GM19025 (cell line): ENCODE results near the gene ENTPD6.

Source experiments
- ATAC-seq: cut with Tn5 transposase; IDR thresholded peaks from one replicate; pipeline ENCODE4 v1.9.1; 2021; ENCODE audit warnings: mild to moderate bottlenecking, low read depth, moderate library complexity; ENCODE audit not compliant: unreplicated experiment

Gene ENTPD6

DNA sequence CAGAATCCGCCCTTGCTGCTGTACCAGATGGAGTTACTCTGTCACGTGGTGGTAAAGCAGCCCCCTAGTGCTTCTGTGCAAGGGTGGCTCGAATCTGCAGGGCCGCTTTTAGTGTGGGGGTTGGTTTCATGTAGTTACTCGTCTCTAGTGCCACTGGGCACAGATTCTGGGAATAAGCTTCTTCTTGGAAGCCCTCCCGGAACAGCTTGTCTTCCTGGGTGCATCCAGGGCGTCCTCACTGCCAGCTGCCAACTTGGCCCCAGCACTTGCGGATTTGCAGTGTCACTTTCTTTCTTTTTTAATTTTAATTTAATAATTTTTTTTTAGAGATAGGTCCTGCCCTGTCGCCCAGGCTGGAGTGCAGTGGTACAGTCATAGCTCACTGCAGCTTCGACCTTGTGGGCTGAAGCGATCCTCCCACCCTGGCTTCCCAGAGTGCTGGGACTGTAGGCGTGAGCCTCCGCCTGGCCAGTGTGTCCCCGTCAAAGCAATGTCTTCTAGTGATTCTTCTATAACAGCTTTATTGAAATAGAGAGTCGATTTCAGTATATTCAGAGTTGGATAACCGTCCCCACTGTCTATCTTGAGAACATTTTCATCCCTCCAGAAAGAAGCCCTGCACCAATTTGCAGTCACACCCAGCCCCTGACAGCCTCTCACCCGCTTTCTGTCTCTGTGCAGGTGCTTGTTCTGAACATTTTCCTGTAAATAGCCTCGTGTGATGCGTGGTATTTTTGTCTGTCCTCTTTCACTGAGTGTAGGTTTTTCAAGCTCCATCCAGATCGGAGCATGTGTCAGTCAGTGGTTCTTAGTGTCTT, 78.2 kb downstream of the ENTPD6 start:
- ATAC-seq, result no peak

DNA sequence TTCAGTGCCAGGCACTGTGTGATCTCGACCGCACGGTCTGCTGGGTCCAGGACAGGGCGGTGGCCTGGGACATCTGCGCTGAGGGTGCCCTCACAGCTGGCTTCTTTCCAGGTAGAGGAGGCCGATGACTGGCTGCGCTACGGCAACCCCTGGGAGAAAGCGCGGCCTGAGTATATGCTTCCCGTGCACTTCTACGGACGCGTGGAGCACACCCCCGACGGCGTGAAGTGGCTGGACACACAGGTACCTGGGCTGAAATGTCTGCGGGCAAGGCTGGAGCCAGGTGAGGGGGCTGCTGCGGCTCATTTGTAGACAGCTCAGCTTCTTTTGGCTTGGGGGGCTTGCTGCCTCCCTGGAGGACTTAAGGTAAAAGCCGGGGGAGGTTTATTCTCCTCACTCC, 79.0 kb downstream of the ENTPD6 start:
- no peak for ATAC-seq

DNA sequence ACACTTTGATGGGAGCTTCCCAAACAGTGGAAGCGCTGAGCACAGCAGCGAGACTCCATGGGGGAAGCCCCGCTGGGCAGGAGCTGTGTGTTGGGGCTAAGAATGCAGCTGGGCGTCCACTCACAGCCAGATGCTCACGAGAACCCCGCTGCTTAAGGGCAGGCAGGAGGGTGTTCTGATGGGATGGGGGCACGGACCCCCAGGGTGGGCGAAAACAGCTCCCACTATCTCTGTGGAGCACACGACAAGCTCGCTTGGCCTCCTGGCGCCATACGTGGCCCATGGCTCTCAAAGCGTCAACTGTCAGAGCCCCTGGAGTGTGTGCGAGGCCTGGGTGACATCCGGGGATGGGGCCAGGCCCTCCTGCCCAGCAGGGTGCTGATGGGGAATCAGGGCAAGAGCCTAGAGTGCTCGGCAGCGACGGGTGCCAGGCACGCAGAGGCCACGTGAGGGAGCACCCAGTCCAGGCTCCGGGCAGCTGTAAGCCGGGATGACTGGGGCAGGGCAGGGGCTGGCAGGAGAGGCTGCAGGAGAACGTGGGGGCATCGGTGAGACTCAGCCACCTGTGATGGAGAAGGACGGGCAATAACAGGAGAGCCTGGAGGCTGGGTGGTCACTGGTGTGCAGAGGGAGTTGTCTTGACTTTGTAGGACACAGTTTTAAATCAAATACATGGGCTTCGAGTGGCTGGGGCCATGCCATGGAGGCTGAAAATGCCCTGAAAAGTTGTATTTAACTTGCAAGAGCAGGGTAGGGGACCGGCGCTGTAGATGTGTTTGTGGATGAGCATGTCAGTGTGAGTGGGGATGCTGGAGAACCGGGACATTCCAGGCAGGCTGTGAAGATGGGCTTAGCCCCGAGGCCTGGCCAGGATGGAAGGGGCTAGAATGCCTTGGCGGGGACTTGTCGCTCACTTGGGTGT, 79.6 kb downstream of the ENTPD6 start:
- ATAC-seq, result no peak

DNA sequence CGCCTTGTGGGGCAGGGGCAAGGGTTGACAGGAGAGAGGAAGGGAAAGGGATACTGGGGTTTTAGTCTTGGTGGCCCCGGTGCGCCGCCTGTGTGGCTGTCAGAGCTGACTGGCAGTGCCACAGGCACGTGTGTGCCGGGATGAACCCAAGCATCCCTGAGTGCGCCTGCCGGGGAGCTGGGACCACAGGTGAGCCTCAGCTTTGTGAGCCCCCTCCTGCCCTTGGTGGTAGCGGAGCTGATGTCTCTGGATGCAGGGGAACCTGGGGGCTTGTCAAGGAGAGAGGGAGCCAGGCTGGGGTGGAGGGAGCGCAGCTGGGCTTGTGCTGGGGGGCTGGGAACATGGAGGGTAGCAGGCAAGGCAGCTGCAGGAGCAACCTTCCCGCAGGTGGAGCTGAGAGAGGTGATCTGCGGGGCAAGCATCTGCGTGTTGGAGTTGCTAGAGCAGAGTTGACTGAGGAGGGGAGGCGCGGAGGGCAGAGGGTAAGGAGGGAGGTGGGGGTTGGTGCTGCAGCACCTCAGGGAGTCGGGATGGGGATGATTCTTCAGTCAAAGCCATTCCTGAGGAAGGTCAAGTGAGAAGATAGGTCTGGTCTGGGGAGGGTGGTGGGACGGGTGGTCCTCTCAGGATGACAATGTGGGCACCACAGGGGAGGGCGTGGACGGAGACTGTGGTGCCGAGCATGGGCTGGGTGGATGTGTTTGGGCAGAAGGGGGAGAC, 80.5 kb downstream of the ENTPD6 start:
- no peak for ATAC-seq
